Measurements from ENCODE around the gene CABLES2.

Gene CABLES2

GRCh38 chr20:62357681-62358080, 49.4 kb downstream of the CABLES2 start:
- no peak for DNase-seq

- no peak for DNase-seq
Measured at GRCh38 chr20:62357187-62357667, 49.9 kb downstream of the CABLES2 start.

- no peak for DNase-seq
Measured at GRCh38 chr20:62356589-62357186, 50.4 kb downstream of the CABLES2 start.

- no peak for DNase-seq
Measured at GRCh38 chr20:62355878-62356588, 51.1 kb downstream of the CABLES2 start.

- DNase-seq = no peak
Measured at GRCh38 chr20:62355516-62355877, 51.6 kb downstream of the CABLES2 start.

- DNase-seq = no peak
Measured at GRCh38 chr20:62354811-62355341, 52.2 kb downstream of the CABLES2 start.

GRCh38 chr20:62354031-62354808, 52.9 kb downstream of the CABLES2 start:
- no peak for DNase-seq

GRCh38 chr20:62353289-62354030, 53.6 kb downstream of the CABLES2 start:
- no peak for DNase-seq

GRCh38 chr20:62352402-62353288, 54.4 kb downstream of the CABLES2 start:
- no peak for DNase-seq

- DNase-seq = no peak
Measured at GRCh38 chr20:62351469-62352401, 55.4 kb downstream of the CABLES2 start.

GRCh38 chr20:62350629-62351422, 56.3 kb downstream of the CABLES2 start:
- DNase-seq = no peak

- no peak for DNase-seq
Measured at GRCh38 chr20:62350098-62350628, 56.9 kb downstream of the CABLES2 start.

GRCh38 chr20:62349556-62350097, 57.5 kb downstream of the CABLES2 start:
- no peak for DNase-seq

GRCh38 chr20:62348604-62349003, 58.5 kb downstream of the CABLES2 start:
- no peak for DNase-seq

GRCh38 chr20:62347445-62347844, 59.6 kb downstream of the CABLES2 start:
- no peak for DNase-seq

GRCh38 chr20:62347151-62347404, 60.0 kb downstream of the CABLES2 start:
- DNase-seq = no peak

- DNase-seq = no peak
Measured at GRCh38 chr20:62346398-62347150, 60.5 kb downstream of the CABLES2 start.

GRCh38 chr20:62345681-62346370, 61.3 kb downstream of the CABLES2 start:
- DNase-seq = no peak
